H4 (cell line): Measurements from ENCODE around the gene ZNF329. TPM values are rescaled to one million over a fixed set of nuclear protein-coding genes. Genes with fewer than 3 reads are reported as not detected.
A peak's percentile ranks its signal among the peaks of the same experiment; 100 is the strongest.

ENCODE experiments used
- DNase-seq: peaks from one replicate; pipeline ENCODE4 v3.0.0-alpha.2; 2015; ENCODE audit warnings: low spot score
- total RNA-seq: library from RNA; depleted of rRNA; stranded (reverse); fragments of >200 nt; shearing (Covaris generic); gene quantifications from 2 replicates; pipeline ENCODE4 v1.2.3, GENCODE V29; 2014

ZNF329 gene
- total RNA-seq, 1 experiment from 2014 or later, result 11.1 TPM

DNA sequence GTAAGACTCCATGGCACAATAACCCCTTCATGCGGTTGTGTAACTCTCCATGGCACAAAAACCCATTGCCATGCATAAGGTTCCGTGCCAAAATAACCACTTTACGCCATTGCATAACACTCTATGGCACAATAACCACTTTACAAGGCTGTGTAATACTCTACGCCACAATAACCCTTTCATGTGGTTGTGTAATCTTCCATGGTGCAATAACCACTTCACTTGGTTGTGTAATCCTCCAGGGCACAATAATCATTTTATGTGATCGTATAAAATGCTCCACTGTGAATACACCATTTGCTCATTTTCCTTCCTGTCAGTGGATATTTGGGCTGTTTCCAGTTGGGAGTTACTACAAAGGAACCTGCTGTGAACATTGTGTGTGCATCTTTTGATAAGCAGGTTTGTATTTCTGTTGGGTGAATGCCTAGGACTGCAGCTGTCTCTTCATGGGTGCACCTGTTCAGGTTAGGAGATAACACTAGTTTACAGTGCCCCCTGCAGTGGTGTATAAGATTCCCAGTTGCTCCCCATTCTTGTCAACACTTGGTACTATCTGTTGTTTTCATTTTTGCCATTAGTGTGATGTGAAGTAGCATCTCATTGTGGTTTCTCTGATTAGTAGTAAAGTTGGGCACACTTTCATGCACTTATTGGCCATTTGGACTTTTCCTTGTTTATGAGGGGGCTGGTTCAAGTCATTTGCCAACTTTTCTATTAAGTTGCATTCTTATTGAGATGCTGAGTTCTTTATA is 31.4 kb downstream of the ZNF329 start:
- no peak for DNase-seq

GRCh38 chr19:58117841-58118575 is 32.6 kb downstream of the ZNF329 start:
- no peak for DNase-seq

- no peak for DNase-seq
Observed at GRCh38 chr19:58108546-58108817, 42.1 kb downstream of the ZNF329 start.

GRCh38 chr19:58107778-58108545 is 42.6 kb downstream of the ZNF329 start:
- no peak for DNase-seq

DNA sequence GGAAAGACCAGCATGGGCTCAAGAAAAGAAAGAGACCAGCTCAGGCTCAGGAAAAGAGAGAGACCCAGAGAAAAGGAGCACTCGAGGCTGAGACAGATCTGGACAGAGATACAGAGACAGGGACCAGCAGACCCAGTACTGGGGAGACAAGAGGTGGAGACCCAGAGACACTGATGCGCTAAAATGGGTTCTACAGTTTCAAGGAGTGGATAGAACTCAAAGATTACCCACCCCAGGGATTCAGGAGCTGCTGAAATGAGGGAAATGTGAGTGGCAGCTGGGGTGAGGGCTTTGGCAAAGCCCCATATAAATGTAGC is 51.9 kb downstream of the ZNF329 start:
- DNase-seq, result no peak

GRCh38 chr19:58097781-58098681 is 52.6 kb downstream of the ZNF329 start, which contains the start of gene ZSCAN18:
Gene ZSCAN18, minus strand, starts transcription at chr19:58098231. Its CDS starts 7,964 bp downstream, at chr19:58090267.
- peak; percentile 84 for DNase-seq

DNA sequence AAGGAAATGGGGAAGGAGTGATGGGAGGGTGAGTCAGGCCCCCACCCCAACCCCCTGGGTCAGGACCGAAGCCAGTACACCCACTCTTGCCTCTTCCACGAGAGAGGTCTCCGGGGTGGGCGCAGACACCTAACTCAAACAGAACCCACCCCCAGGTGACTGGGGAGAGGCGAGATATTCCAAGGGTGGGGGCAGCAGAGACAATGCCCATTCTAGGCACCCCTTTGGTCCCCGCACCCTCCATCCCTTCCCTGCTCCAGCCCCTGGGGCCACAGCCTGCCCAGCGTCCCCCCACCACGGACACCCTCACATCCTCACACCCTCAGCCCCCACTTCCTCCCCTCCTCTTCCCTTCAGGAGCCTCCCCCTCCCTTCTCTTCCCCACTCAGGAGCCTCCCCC is 53.2 kb downstream of the ZNF329 start:
- DNase-seq, result no peak

GRCh38 chr19:58096884-58097283 is 53.7 kb downstream of the ZNF329 start:
- no peak for DNase-seq

GRCh38 chr19:58095328-58095727 is 55.3 kb downstream of the ZNF329 start:
- DNase-seq, result no peak

- no peak for DNase-seq
Observed at GRCh38 chr19:58093071-58093470, 57.5 kb downstream of the ZNF329 start.

- no peak for DNase-seq
Observed at GRCh38 chr19:58091251-58091995, 59.2 kb downstream of the ZNF329 start.

DNA sequence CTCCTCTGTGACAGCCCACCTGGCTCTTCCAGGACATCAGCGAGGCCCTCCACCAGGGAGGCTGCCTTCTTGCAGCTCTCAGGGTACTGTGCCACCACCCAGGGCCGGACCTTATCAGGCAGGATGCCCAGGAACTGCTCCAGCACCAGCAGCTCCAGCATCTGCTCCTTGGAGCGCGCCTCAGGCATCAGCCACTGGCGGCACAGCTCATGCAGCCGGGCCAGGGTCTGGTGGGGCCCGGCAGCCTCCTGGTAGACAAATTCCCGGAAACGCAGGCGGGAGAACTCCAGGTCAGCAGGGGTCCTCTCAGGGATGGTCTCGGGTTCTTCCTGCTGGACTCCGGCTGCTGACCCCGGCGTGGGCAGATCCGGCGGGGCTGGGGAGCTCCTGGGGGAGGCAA is 60.7 kb downstream of the ZNF329 start:
- no peak for DNase-seq

DNA sequence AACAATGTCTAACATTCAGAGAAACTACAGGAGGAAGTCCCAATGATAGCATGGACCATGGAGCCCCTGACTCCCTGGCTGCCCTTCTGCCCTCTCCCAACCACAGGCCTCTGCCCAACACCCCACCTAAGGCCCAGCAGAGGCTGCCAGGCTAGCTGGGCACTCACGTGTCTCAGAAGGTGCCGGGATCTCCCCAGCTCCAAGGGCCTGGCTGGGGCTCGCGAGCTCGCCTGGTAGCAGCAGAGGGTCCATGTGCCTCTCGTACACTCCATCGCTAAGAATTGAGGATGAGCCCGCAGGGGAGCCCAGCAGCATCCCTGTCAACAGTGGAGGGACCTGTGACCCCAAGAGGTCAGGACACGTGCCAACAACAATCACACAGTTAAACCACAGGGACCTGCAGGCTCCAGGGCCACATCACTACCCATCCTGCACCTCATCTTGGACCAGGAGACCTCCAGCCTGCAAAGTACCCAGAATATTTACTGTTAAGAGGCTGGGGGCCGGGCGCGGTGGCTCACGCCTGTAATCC is 62.0 kb downstream of the ZNF329 start:
- DNase-seq, result no peak

- no peak for DNase-seq
Observed at GRCh38 chr19:58086825-58087710, 63.5 kb downstream of the ZNF329 start.

- DNase-seq, result no peak
Observed at GRCh38 chr19:58085348-58085875, 65.2 kb downstream of the ZNF329 start.

GRCh38 chr19:58084596-58085347 is 65.8 kb downstream of the ZNF329 start:
- no peak for DNase-seq

DNA sequence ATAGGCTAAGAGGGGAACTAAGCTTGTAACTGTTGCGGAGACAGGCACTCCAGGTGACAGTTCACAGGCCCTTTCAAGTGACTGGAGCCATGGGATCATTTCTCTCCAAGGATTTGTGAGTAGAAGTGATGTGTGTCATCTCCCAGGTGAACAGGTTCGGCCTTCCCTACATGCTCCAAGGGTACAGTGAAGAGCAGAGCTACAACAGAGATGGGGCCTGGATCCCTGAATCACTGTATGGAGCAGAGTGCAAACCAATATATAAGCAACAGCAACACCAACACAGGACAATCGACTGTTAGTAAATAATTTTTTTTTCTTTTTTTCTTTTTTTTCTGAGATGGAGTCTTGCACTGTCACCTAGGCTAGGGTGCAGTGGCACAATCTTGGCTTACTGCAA is 67.6 kb downstream of the ZNF329 start:
- no peak for DNase-seq

- no peak for DNase-seq
Observed at GRCh38 chr19:58079792-58080191, 70.8 kb downstream of the ZNF329 start.
